GM21423 (cell line): Measurements from ENCODE around the gene SUFU.

Source experiments
- ATAC-seq: cut with Tn5 transposase; IDR thresholded peaks from one replicate; pipeline ENCODE4 v1.9.1; 2021; ENCODE audit warnings: mild to moderate bottlenecking, moderate library complexity; ENCODE audit not compliant: unreplicated experiment

Gene SUFU

DNA sequence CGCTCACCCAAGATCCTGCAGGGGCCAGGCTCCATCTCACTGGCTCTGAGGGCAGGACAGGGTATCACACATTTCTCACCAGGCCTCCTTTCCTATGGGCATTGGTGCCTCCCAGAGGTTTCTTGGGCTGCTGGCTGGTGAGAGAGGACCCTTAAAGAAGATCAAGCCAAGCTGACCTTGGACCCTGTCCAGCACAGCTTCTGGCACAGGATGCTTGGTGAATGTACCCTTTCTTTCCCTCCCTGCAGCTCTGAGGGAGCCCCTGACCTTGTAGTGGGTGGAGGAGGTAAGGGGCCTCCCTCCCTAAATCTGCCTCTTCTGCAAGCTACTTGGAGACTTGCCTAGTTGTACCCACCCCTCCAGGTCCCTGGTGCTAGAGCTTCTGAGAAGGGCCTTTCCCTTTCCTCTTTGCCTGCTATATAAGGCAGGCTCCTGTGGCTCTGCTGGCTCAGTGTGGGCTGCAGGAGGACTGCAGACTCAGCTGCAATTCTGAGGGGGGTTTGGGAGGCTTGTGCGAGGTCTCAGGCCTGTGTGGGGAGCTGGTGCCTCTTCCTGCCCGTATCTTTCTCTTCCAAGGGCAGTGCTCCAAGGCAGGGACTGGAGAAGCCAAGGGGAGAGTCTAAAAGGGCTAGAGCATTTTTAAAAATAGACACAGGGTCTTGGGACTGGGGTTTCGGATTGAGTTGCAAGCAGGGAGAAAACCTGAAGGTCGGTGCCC lies 128.8 kb downstream of the SUFU start:
- ATAC-seq: no peak

DNA sequence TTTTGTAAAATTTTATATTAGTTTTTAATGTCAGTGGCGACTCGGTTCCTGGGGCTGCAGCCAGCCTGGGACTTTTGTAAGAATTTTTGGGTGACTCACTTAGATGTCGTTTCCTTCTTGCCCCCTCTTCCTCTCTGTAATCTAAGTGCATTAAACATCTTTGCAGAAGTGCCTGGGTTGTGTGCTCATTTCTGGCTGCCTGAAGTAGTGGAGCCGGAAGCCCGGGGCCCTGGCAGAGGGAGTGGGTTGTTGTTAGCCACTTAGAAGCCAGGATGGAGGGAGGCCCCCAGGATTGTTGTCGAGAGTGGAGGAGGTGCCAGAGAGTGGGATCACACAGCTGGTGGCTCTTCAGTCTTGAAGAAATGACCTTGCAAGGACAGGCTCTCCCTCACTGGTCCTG lies 129.5 kb downstream of the SUFU start:
- no peak for ATAC-seq

DNA sequence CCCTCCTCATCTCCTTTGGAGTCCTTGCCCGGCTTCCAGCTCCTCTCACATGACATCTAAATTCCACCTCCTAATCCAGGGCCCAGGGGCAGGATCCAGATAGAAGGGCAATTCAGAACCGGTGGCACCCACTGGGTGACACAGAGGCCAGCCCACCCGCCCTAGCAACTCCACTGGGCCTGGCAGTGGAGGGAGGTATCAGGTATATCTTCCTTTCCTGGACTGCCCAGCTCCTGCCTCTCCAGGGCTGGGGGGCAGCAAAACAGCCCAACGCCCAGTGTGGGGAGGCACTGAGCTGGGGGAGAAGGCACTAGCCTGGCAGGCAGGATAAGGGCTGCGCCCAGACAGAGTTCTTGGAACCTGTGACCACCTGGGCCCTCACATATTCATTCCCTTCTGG lies 130.1 kb downstream of the SUFU start:
- no peak for ATAC-seq

DNA sequence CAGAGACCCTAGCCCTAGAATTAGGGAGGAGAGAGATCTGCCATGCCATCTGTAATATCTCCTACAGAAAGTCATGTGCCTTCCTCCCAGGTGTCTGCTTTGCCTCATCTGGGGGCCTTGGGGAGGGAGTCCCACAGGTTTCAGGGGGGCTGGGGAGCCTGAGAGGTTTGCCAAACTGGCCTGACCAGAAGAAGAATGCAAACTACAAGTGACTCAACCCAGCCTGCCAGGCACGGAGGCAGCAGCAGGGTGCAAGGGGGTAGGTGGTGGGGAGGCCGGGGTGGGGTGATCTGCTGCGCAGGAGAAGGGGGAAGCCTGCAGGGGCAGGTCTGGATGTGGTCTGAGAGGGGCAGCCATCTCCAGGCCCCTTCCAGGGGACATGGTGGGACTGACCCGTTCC lies 130.9 kb downstream of the SUFU start:
- no peak for ATAC-seq

DNA sequence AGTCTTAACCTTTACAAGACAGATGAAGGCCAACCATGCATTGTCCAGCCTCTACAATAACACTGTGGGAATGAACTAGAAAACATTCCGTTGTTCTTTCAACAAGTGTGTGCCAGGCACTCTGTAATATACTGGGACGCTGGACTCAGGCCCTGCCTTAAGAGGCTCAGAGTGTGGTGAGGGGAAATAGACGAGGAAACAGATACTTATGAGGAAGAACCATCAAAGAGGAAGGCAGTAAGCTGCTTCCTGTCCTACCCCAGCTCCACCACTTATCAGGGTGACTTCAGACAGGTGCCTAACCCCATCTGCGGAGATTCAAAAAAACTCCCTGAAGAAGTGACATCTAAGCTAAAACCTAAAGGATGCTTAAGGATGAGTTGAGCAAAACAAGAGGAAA lies 131.6 kb downstream of the SUFU start:
- ATAC-seq: no peak

DNA sequence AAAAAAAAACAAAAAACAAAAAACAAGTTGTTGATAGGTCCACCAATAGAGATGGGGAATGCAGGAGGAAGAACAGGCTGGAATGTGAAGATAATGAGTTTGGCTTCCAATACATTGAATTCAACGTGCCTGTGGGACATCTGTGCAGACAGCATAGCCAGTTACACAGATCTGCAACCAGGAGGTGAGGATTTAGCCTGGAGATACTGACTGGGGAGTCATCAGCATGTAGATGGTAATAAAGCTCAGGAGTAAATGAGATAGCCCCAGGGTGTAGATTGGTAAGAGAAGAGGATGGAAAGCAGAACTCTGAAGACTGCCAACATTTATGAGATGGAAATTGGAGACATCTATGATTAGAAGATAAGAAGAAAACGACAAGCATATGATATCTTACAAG lies 135.8 kb downstream of the SUFU start:
- no peak for ATAC-seq

DNA sequence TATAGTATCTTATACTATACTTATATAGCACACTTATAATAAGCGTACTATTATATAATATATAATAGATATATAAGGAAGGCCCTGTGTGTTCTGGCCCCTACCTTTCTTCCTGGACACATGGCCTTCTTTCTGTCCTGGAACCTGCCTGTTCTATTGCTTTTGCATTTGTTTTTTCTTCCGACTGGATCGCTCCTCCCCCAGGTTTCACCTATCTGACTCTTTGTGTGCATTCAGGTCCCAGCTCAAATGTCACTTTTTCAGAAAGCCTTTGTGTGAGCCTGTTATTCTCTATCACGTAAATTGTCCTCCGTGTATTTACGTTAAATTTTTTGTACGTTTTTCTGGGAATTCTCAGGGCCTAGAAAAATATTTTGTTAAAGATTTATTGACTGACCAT lies 137.6 kb downstream of the SUFU start:
- no peak for ATAC-seq

DNA sequence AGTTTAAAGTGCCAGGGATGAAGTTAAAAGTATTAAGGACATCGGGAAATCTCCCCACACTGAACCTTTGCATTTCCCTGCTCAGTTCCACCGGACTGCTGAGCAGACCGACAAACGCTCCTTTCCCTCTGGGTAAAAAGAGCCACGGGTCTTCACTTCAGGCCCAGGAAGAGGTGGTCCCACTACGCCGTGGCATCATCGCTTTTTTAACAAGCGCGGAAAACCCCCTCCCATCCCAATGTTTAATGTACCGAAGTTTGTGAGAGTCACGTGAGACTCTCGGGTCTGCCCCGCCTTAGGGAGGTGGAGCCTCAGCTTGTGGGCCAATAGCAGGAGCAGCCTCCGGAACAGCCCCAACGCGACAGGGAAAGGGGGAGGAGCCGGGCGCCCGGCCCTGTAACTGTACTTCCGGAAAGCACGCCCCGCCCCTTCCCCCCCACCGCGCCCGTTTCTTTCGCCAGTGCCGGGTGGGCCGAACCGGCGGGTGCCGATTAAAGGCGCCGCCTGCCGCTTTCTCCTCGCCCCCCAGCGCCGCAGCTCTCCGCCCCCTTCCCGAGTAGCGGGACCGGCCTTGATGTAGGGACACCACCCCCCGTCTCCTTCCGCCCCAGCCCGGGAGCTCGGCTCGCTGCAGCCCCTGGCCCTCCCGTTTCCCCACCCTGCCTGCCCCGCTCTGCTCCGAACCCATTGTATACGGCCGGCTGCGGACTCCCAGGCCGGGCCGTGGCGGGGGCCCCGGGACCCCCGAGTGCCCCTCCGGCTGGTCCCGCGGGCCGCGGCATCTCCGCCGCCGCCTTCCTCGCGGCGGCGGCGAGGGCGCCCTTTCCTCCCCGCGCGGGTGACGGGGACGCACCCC lies 138.3 kb downstream of the SUFU start:
- ATAC-seq: peak; percentile 53

DNA sequence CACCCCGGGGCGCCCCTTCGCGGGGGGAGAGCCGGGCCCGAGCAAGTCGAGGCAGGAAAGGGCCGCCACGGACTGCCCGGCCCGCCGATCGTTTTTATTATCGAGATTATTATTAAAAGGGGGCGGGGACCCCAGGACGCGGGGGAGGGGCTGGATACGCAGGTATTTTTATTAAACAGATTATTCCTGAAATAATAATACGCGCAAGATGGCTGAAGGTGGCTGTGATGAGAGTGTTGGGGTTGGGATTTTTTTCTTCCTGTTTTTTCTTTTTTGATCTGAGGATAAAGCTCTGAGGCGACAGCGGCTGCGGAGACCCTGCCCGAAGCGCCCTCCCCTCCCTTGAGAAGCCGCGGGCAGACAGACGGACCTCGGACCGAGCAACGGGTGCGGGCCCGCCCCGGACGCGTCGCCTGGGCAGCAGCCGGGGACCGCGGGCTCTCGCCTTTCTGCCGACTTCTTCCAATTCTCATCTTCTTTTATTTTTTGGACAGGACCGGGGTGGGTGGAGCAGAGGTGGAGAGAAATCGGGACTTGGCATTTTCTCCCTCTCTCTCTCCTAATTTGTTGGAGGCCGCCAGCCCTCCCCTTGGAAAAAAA lies 139.1 kb downstream of the SUFU start:
- ATAC-seq: no peak

DNA sequence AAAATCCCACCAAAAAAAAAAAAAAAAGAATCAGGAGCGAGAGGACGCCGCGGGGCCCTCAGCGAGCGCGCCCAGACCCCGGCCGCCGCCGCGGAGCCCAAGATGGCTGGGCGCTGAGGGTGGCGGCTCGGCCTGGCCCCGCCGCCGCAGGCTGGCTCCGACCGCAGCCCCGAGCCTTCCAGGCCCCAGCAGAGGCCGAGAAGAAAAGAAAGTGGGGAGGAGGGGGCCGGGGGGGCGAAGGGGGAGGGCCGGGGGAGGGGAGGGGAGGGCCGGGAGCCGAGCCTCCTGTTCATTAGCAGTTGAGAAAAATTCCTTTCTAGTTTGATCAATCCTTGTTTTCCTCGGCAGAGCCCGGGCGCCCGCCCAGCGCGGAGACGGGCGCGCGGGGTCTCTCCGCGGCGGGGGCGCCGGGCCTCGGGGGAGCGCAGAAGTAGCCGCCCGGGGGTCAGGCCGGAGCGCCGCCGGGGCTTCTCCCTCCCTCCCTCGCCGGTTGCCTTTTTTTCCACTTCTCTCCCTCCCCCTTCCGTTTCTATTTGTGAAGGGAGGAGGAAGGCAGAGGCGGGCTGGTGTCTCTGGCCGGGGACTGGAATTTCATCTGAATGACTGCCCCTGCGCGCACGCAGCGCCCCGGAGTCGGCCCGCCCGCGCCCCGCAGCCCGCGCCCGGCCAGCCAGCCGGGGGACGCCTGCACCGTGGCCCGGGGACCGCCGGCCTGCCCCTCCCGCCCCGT lies 139.7 kb downstream of the SUFU start:
- no peak for ATAC-seq

DNA sequence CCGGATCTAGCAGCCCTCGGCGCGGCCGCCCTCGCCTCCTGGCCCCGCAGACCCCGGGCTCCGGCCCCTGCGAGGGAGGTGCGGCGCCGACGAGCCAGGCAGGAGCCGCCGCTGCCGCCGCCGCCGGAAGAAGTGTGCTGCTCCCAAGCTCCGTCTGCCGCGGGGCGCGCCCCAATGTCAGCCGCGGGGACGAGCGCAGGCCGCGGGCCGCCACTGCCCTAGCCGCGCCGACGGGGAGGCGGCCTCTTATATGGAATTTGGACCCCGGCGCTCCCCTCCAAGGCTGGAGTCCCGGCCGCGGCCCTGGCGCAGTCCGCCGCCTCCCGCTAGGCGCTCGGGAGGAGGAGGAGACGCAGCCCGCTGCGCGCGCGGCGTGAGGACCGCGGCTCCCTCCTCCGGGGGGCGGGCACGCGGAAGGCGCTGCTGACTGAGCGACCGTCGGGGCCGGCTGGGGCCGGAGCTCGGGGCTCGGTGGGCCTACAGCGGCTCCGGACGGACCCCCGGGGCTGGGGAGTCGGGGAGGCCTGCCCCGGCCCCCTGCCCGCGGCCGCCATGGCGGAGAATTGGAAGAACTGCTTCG lies 140.4 kb downstream of the SUFU start, which contains the start of gene TRIM8:
Gene TRIM8, plus strand, starts transcription at position 414 of the 580 bp plus-strand sequence. Its CDS starts 139 bp downstream, at position 553.
- ATAC-seq: no peak

DNA sequence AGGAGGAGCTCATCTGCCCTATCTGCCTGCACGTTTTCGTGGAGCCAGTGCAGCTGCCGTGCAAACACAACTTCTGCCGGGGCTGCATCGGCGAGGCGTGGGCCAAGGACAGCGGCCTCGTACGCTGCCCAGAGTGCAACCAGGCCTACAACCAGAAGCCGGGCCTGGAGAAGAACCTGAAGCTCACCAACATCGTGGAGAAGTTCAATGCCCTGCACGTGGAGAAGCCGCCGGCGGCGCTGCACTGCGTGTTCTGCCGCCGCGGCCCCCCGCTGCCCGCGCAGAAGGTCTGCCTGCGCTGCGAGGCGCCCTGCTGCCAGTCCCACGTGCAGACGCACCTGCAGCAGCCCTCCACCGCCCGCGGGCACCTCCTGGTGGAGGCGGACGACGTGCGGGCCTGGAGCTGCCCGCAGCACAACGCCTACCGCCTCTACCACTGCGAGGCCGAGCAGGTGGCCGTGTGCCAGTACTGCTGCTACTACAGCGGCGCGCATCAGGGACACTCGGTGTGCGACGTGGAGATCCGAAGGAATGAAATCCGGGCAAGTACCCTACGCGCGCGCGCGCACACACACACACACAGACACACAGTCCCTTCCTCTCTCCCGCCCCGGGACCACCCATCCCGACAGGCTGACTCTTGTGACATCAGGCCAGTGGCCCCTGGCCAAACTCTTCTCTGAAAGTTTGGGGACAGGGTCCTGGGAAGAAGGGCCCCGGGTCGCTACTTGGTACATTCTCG lies 141.0 kb downstream of the SUFU start:
- no peak for ATAC-seq

DNA sequence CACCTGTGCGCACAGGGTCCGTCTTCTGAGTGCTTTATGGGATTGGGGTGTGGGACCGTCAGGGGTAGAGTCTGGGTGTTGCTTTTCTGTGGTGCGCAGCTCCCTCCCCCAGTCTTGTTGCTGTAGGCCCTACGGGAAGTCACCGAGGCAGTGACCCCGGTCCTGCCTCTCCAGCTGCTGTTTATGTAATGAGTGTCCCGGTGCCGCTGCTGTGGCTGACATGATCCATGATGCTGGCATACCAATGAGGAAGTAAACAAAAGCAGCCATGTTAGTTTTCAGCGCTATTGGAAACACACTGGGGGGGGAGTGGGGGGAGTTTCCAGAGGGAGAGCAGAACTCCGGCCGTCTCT lies 141.6 kb downstream of the SUFU start:
- ATAC-seq: no peak

DNA sequence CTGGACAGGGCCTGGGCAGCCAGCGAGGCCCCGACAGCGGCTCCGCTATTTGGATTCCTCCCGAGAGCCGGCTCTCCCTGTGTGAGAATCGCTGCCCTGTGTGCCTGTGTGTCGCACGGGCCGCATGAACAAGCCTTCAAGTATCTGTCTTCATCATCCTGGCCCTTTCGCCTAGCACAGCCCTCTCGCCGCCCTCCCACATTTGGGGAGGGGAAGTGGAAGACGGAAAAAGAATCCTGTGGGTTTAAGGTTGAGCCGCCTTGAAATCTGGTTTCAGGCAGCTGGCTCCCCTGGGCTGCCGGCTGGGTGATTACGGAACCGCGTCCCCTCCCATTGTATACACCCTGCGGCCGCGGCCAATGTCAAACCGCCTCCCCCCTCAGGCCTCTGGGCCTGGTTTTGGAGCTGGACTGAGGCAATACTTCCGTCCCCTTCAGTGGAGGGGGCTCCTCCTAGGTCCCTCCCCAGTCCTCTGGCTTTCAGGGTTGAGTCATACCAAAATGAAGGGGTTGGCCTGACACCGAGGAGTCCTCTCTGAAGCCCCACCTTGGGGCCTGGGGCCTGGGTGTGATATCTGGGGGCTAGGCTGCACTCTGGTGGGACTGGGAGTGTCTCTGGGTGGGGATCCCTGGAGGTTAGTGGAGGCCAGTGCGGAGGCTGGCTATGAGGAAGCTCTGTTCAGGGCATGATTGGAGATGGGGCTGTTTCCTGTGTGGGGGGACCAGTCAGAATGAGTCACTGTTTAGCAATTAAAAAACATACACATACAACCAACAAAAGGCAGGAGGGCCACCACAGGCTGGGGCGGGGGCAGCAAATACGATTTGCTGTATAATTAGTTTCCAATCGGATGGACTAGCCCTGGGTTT lies 142.2 kb downstream of the SUFU start:
- peak; percentile 34 for ATAC-seq

DNA sequence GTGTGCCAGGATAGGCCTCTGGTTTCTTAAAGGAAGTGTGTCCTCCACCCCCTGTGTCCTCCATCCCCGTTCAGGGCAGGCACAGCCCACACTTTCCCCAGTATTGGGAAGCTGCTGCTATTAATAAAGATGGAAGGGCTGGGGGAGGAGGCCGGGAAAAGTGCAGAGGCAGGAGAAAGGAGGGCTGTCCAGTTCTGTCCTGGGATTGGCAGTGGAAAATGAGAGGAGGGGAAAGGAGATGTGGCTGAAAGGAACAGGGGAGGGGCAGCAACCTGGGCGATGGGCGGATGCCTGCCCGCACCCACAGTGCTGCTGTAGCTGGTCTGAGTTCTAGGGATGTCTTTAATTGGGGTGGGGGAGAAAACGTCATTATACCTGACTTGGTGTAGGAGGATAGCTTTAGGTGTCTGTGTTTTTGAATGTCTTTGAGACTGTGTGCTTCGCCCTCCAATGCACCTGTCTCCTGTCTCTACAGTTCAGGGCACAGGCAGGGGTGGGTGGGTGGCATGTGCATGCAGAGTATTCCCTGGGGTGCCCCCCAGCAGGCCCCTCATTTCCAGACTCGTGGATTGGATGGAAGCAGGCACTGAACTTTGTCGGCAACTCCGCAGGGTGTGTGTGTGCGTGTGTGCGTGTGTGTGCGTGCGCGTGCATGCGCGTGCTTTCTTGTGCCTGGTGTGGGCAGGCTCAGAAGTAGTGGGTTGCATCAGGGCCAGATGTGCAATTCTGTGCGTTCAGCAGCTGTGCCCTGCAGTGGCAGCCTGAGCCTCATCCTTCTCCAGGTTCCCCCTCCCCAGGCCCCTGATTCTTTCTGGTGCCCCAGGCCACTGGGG lies 143.1 kb downstream of the SUFU start:
- no peak for ATAC-seq

DNA sequence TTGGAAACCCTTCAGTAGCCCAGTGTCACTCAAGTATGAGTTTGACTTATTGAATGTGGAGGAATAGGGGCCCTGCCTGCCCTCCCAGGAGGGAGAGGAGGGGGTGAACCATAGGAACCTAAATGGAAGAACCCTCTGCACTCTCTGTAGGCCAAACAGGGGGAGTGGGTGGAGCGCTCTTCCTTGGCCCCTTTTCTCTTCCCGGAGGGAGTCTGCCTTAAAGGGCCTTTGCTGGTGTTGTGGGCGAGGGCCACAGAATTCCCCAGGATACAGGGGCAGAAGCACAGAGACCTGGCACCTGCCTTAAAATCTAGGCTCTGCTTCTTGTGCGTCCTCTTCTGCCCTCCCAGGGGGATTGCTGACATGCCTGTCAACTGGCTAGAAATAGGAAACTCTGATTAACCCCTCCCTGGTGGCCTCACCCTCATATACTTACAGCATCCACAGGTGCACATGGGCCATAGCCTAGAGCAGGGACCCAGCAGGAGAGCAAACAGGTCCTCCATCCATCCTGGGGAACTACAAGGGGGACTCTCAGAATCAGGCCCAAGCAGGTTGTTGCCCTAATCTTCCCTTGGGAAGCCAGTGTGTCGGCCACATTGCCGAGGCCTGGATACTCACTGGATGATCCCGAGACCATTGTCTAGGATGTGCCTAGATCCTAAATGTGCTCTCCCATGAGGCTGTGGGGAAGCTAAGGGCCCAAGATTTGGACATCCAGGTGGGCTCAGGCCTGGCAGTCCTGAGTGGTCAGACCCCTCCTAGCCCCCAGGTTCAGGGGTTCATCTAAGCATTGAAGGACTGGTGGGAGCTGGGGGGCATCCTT lies 143.9 kb downstream of the SUFU start:
- ATAC-seq: no peak

DNA sequence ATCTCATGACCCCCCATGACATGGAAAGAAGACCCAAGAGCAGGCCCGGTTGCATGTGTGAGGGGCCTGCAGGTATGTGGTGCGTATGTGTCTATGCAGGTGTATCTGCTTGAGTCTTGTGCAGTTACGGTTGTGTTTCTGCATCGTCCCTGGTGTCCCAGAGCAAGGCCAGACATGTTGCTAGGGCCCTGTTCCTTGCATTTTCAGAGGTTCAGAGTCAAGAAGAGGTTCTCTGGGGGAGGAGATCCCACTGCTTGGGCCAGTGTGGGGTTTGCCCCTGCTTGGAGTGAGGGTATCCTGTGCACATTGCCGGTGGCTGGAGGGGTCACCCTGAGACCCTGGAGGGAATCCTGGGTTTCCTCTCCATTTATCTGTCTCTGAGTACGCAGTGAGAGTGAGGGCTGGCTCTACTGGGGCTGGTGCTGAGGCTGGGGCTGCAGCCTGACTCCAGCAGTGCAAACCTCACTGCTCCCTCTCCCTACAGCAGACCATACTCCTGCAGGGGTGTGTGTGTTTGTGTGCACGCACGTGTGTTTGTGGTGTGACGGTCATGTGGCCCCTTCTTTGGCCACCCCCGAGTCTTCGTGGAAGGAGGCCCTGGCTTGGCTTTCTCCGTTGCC lies 144.6 kb downstream of the SUFU start:
- ATAC-seq: no peak
